GM19452 (cell line): Measurements from ENCODE around the gene MTSS2.

Experiments used
- ATAC-seq: cut with Tn5 transposase; IDR thresholded peaks from one replicate; pipeline ENCODE4 v1.9.1; 2021; ENCODE audit not compliant: unreplicated experiment

MTSS2 gene

GRCh38 chr16:70687671-70688245, 1.9 kb upstream of the MTSS2 start:
- no peak for ATAC-seq

DNA sequence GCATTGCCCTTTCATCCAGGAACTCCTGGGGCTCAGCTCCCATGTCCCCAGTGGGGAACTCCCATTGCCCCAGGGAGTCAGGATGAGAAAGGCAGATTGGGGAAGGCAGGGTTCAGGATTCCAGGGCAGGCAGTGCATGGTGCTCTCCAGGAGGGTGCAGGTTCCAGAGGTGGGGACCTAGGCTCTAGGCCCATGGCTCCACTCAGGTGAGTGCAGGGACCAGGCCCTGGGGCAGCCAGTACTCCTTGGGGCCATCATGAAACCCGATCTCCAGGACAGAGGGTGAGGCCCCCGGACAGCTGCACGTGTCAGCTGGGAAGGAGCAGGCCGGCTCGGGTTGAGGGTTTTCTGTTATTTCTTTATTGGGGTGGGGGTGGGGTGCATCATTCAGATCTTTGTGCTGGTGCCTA, 1.3 kb upstream of the MTSS2 start:
- ATAC-seq, result no peak

- ATAC-seq, result no peak
These were observed 686 bp upstream of the MTSS2 start for GRCh38 chr16:70686376-70687101.

GRCh38 chr16:70685061-70685937, 554 bp downstream of the MTSS2 start:
- ATAC-seq, result no peak

- no peak for ATAC-seq
These were observed 1.4 kb downstream of the MTSS2 start for GRCh38 chr16:70684146-70685060.

DNA sequence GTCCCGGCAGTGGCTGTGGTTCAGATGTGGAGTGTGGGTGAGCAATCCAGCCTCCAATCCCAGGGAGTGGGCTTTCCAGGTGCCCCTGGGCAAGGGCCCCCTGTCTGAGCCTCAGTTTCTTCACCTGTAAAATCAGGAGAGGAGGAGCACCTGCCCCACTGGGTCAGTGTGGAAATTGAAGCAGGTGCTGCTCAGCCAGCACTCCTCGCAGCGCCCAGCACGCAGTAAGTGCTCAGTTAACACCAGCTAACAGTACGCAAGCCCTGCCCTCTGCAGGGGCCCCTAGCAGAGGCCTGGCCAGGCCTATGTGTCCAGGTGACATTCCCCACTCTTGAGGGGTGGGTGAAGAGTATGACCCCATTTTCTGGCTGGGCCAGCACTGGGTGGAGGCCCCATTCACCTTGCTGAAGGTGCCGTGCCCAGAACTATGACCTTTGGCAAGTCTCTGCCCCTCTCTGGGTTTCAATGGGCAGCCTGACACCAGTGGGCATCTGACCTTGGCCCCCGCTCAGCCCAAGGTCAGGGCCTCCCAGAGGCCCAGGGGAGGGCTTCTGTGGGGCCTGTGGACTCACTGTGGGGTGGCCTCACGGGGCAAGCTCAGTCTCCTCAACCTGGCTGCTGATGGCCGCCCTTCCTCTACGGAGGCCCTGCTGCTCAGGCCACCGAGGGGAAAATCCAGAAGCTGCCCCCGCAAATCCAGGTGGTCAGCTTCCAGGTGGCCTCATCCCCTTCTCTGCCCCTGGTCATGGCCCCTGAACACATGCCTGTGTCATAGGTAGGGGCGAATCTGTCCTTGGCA, 2.5 kb downstream of the MTSS2 start:
- no peak for ATAC-seq

DNA sequence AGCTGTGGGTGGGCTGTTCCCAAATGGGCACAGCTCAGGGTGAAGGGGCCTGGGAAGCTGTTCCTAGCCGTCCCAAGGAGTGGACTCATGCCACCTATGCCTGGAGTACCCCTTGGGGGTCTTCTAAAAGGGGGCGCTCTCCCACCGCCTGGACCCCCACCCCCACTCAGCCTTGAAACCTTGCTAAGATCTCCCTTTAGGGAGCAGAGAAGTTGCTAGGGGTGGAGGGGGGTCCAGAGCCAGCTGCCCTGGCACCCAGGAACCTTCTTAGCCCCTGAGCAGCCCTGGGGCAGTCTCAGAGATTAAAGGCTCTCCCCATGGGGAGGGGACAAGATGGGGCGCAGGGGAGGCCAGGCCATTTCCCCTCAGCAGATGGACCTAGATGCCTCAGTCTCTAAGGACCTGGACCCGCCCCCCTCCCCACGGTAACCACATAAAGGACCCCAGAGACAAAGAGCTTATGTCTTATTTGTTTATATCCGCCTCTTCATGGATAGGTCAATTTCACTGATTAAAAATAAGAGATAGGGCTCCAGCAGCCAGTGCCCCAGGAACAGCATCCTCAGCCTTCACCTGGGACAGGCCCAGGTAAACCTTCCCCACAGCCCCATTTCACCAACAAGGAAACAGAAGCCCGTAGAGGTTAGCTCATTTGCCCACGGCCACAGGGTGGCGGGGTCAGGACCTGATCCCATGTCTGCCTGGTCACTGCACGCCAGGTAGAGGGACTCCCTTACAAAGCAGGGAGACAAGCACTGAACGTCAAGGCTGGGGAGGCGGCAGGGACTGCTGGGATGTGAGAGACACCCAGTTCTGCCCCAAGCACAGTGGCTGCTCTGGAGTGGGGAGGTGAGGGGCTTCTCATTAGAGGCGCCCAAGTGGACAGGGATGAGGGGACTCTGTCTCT, 3.4 kb downstream of the MTSS2 start:
- no peak for ATAC-seq

- ATAC-seq, result no peak
These were observed 4.2 kb downstream of the MTSS2 start for GRCh38 chr16:70681382-70682238.

DNA sequence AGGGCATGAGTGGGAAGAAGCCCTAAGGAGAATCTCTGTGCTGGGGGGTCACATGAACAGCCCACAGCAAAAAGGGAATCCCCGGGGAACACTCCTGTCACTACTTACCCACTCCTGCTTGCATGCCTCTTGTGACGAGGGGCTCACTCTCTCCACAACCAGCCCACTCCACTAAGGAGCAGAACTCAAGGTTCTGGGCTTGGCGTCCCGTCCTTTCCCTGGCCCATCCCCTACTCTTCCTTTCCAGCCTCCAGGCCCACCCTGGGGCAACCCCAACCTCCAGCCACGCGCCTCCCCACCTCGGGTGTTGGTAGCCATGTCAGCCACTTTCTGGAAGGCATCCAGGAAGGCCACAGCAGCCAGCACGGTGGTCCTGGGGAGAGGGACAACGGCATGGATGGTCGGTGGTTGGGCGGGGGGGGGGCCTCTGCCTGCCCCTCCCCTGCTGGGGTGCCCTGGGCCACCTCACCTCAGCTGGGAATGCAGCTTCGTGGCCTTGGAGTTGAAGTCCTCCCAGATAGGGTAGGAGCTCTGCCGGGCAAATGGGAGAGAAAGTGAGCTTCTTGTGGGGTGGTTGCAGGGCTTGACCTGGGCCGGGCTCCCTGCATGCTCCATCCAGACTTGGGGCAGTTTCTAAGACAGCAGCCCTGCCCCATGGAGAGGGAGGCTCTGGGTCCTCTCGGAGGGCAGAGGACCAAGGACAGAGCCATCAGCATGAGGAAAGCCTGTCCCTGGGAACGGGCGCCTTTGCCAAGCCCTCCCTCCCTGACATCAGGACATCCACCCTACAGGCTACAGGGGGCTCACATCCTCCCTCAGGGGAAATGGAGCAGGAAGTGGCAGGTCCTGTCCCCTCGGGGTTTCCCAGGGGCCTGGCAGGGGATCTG, 5.1 kb downstream of the MTSS2 start:
- no peak for ATAC-seq

DNA sequence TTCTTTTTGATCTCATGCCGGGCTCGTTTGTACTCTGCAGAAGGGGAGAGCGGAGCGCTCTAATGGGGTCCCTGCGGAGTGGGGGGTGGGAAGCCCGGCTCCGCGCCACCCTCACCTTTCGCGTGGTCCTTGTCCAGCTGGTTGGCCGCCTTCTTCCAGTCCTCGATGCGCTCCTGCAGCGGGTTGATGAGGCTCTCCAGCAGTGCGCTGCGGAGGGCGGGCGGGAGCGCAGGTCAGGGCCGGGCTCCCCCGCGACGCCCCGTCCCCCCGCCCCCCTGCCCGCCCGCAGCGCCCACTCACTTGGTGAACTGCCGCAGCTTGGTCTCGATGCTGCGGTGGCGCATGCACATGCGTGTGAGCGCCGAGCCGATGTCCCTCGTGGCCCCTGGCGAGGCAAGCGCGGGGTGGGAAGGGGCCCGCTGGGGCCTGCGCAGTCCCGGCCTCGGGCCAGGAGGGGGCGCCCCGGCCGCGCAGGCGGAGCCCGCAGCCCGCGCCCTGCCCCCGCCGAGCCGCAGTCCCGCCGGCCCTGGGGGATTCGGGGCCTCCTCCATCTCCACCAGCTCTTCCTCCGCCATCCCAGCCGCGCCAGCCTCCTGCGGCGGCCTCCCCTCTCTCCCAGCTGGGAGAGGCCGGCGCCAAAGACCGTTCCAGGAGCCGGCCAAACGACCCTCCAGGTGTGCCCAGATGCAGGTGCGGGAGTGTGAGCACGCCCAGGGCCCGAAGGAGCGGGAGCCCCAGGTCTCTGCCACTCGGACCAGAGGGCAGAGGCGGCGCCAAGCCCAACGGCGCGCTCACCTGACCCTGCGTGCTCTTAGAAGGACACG, 6.0 kb downstream of the MTSS2 start:
- ATAC-seq, result no peak

DNA sequence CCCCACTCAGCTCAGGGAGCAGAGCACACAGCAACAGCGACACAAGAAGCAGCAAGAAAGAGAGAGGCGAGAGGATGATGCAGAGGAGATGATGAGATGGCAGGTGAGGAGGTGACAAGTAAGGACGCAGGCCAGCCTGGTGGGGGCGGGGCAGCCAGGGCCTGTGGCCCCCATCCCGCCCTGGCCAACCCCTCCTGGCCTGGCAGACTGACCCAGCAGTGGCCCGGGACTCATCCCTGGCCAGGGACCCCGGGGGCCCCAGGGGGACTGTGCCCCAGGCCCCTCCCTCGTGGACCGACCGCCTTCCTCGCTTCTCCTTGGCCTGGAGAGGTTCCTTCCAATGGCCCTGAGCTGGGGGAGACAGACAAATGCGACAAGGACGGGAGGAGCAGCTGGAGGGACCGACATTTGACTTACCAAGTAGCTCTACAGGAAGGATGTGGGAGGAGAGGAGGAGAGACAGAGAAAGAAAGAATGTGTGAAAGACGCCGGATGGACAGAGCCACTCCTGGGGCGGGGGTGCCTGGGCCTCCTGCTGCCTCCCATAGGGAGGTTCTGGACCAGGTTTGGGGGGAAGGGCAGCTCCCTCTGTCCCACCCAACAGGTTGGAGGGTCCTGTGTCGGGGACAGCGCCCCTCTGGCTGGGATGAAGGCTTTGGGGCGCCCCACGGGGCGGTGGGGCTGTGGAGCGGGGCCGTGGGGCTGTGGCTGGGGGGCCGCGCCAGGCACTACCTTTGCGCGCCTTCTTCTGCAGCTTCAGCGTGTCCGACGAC, 6.8 kb downstream of the MTSS2 start:
- ATAC-seq, result no peak

DNA sequence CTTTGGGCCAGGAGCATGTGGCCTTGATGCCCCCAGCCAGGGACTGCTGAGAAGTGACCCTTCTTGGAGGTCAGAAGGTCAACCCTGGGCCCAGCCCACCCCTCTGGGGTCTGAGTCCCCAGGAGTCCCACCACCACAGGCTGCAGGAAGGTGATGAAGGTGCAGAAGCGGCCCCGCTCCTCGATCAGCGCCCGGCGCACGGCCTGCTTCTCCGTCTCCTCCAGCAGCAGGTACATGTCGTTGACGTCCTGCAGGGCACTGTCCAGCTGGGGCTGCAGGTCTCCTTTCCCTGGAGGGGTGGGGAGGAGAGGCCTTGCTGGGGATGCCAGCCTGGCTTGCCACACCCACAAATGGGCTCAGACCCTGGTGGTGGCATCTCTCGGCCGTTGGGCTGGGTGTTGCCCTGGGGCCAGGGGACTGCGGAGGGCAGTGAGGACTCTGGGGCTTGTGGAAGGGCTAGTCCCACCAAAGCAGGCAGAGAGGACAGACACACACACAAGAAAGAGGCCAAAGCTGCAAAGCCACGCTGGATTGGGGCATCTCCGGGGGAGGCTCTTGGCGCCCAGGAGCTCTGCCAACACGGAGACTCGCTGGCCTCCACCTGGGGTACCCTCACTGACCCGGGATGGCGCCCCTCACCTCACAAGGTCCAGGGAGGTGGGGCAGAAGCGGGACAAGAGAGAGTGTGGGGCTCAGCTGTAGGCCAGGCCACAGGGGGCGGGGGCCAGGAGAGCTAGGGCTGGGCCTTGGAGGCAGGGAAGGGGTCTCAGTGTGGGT, 7.5 kb downstream of the MTSS2 start:
- ATAC-seq, result no peak

- no peak for ATAC-seq
These were observed 8.2 kb downstream of the MTSS2 start for GRCh38 chr16:70677499-70678120.
